GM12872 (cell line): ENCODE results near the gene PNKD.

Experiments used
- CTCF ChIP-seq: IDR thresholded peaks from 3 replicates; pipeline ENCODE4 v1.5.1; 2011; ENCODE audit warnings: low read depth, mild to moderate bottlenecking, low read length, moderate library complexity; ENCODE audit not compliant: insufficient read depth

Gene PNKD

DNA sequence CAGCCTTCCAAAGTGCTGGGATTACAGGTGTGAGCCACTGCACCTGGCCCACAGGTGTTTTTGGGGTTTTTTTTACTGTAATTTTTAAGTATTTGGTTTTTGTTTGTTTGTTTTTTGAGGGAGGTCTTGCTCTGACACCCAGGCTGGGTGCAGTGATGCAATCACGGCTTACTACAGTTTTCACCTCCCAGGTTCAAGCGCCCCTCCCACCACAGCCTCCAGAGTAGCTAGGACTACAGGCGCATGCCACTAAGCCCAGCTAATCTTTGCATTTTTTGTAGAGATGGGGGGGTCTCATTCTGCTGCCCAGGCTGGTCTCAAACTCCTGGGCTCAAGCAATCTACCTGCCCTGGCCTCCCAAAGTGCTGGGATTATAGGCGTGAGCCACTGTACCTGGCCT, 104.5 kb downstream of the PNKD start:
- no peak for TF ChIP-seq CTCF

- TF ChIP-seq CTCF, result no peak
These were observed 104.9 kb downstream of the PNKD start for GRCh38 chr2:218375212-218375611.

DNA sequence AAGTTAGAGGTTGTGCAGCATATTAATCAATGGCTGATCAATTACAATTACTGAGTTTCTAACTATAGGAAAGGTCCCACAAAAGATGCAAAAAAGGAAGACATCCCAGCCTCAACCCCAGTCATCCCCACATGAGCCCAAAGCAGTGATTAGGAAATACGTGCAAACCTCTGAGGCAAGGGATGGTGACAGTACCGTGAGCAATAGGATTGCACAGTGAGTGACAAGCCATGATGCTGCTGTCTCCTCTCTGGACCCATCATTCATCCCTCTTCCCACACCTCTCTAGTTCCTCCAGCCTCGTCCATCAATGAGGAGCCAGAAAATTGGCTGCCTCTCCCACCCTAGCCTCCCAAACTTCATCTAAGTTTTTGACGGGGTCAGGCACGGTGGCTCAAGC, 107.7 kb downstream of the PNKD start:
- no peak for TF ChIP-seq CTCF

DNA sequence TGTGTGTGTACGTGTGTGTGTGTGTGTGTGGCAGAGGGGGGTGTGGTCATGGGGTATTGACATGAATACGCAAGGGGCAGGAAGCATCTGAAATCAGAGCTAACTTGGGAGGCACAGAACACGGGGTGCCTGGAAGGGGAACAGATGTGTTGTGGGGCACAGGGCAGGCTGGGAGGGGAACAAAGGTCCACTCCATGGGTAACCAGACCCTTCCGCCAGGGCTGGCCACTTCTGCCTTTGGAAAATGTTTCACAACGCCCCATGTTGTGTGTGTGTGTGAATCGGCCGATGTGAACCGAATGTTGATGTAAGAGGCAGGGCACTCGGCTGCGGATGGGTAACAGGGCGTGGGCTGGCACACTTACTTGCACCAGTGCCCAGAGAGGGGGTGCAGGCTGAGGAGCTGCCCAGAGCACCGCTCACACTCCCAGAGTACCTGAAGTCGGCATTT, 111.6 kb downstream of the PNKD start, which contains the start of gene SLC11A1:
SLC11A1 (plus strand) TSS at position 358 of the 451 bp plus-strand sequence. CDS start 96 bp downstream, outside the sequence.
- TF ChIP-seq CTCF, result no peak

- no peak for TF ChIP-seq CTCF
These were observed 112.5 kb downstream of the PNKD start for GRCh38 chr2:218382785-218383184.

- no peak for TF ChIP-seq CTCF
These were observed 113.7 kb downstream of the PNKD start for GRCh38 chr2:218383892-218384519.

DNA sequence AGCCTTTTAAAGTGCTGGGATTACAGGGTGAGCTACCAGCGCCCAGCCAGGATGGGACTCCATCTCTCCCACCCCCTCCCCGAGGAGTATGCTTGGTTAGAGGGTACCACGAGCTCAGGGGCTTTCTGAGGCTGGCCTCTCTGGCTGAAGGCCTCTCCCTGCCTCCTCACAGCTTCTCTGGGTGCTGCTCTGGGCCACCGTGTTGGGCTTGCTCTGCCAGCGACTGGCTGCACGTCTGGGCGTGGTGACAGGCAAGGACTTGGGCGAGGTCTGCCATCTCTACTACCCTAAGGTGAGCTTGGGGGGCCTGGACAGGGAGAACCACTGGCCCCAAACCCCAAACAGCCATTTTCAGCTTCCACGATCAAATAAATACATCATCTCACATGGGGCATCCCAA, 114.7 kb downstream of the PNKD start:
- no peak for TF ChIP-seq CTCF
